Subcutaneous abdominal adipose tissue (tissue), 5 donors: ENCODE data around the gene CTTNBP2.

Source experiments
- H3K27ac ChIP-seq: one replicate; pipeline ENCODE4 v1.7.0; 2013; ENCODE audit warnings: low read depth, mild to moderate bottlenecking, inconsistent platforms, low read length, moderate library complexity
- H3K27me3 ChIP-seq, 5 donors: one replicate each; pipeline ENCODE4 v1.7.0; 2013; ENCODE audit warnings: low read length in 5 of 5, inconsistent platforms in 1 of 5; ENCODE audit not compliant: control insufficient read depth in 5 of 5, insufficient read depth in 4 of 5
- H3K36me3 ChIP-seq, 5 donors: one replicate each; pipeline ENCODE4 v1.7.0; 2013; ENCODE audit warnings: low read length in 5 of 5; ENCODE audit not compliant: control insufficient read depth in 5 of 5, insufficient read depth in 5 of 5
- H3K4me1 ChIP-seq, 5 donors: one replicate each; pipeline ENCODE4 v1.7.0; 2013; ENCODE audit warnings: low read length in 5 of 5, mild to moderate bottlenecking in 3 of 5, moderate library complexity in 1 of 5; ENCODE audit not compliant: control insufficient read depth in 5 of 5, insufficient read depth in 5 of 5
- H3K4me3 ChIP-seq, 5 donors: one replicate each; pipeline ENCODE4 v1.7.0; 2013; ENCODE audit warnings: low read length in 5 of 5, low read depth in 1 of 5
- H3K9ac ChIP-seq, 5 donors: one replicate each; pipeline ENCODE4 v1.7.0; 2013; ENCODE audit warnings: low read length in 5 of 5, mild to moderate bottlenecking in 4 of 5, moderate library complexity in 3 of 5
- H3K9me3 ChIP-seq, 5 donors: one replicate each; pipeline ENCODE4 v1.7.0; 2013; ENCODE audit warnings: low read length in 5 of 5; ENCODE audit not compliant: control insufficient read depth in 5 of 5
- donor health status: healthy.
- donor health status: healthy.
- donor health status: healthy.
- donor health status: healthy.
- donor health status: healthy.

The CTTNBP2 gene

DNA sequence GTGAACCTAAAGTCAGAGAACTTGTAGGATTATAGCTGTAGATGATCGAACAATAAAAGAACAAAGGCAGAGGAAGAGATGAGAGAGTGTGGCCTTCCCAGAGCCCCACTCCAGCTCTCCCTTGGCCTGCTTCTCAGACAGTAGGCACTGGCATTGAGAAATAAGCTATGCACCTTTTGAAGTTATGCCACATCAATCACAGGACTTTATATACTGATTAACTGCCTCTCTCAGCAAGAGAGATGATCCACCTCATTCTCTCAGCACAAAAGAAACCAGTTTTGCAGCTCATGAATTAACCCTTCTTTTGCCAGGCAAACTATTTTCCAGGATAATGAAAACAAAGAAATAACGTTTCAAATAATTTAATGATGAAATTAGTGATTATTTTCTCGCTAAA, 22.0 kb upstream of the CTTNBP2 start:
- Histone ChIP-seq H3K27me3 (no peaks in the 10 kb centered on the region), H3K36me3 (no peaks in the 10 kb centered on the region), H3K4me1 (no peaks in the 10 kb centered on the region), H3K9ac (no peak overlapping the region), H3K4me3 (no peak overlapping the region), H3K9me3 (no peaks in the 10 kb centered on the region), H3K27ac (no peak overlapping the region)

DNA sequence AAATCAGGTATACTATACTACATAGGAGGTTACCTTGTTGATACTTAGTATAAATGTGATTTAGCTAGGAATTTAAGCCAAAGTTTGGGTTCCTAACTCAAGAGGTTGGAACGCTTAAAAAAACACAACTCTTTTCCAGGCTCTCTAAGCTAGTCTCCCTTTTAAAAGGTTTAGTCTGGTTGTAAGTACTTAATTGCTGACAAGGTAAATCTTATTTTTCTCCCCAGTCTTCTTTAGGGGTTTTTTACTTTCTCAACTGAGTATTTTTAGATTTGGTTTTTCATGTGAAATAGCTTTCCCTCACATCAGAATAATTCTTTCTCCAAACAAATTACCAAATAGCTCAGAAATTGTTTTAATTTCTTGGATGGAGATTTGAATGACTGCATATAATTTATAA, 20.8 kb upstream of the CTTNBP2 start:
- Histone ChIP-seq H3K4me3 (no peak overlapping the region), H3K9me3 (no peaks in the 10 kb centered on the region), H3K27ac (no peak overlapping the region), H3K9ac (no peak overlapping the region), H3K27me3 (no peaks in the 10 kb centered on the region), H3K36me3 (no peaks in the 10 kb centered on the region), H3K4me1 (no peaks in the 10 kb centered on the region)

- no peaks in the 10 kb centered on the region for H3K4me1 ChIP-seq
- no peak overlapping the region for H3K4me3 ChIP-seq
- no peak overlapping the region for H3K27ac ChIP-seq
- H3K9ac ChIP-seq, result no peak overlapping the region
- H3K27me3 ChIP-seq, result no peaks in the 10 kb centered on the region
- no peaks in the 10 kb centered on the region for H3K9me3 ChIP-seq
- no peaks in the 10 kb centered on the region for H3K36me3 ChIP-seq
These were observed 19.6 kb upstream of the CTTNBP2 start for GRCh38 chr7:117892821-117893220.

- no peak overlapping the region for H3K27ac ChIP-seq
- no peaks in the 10 kb centered on the region for H3K36me3 ChIP-seq
- H3K9ac ChIP-seq, result no peak overlapping the region
These were observed 16.4 kb upstream of the CTTNBP2 start for GRCh38 chr7:117889611-117890010.

GRCh38 chr7:117888627-117889026, 15.4 kb upstream of the CTTNBP2 start:
- Histone ChIP-seq H3K27ac (no peak overlapping the region), H3K9me3 (no peaks in the 10 kb centered on the region), H3K27me3 (no peaks in the 10 kb centered on the region), H3K4me1 (no peaks in the 10 kb centered on the region), H3K36me3 (no peaks in the 10 kb centered on the region), H3K4me3 (no peak overlapping the region), H3K9ac (no peak overlapping the region)

More at GRCh38 chr7:117889611-117890010, 16.4 kb upstream of the CTTNBP2 start:
- H3K9me3 ChIP-seq, result no peaks in the 10 kb centered on the region
- no peaks in the 10 kb centered on the region for H3K27me3 ChIP-seq
- H3K4me1 ChIP-seq, result no peaks in the 10 kb centered on the region
- H3K4me3 ChIP-seq, result no peak overlapping the region

- H3K9me3 ChIP-seq, result no peaks in the 10 kb centered on the region
These were observed 9.4 kb upstream of the CTTNBP2 start for GRCh38 chr7:117882594-117882993.

GRCh38 chr7:117876761-117877160, 3.5 kb upstream of the CTTNBP2 start:
- no peaks in the 10 kb centered on the region for H3K27me3 ChIP-seq
- H3K36me3 ChIP-seq, result no peaks in the 10 kb centered on the region
- H3K27ac ChIP-seq, result no peak overlapping the region
- H3K4me1 ChIP-seq, result peaks cover 0 to 22% (median 19%) of the 10 kb centered on the region in 5 donors
- no peak overlapping the region for H3K9ac ChIP-seq
- no peak overlapping the region for H3K4me3 ChIP-seq
- no peaks in the 10 kb centered on the region for H3K9me3 ChIP-seq

More at GRCh38 chr7:117882594-117882993, 9.4 kb upstream of the CTTNBP2 start:
- Histone ChIP-seq H3K27me3 (no peaks in the 10 kb centered on the region), H3K27ac (no peak overlapping the region), H3K4me1 (no peaks in the 10 kb centered on the region), H3K4me3 (no peak overlapping the region), H3K9ac (no peak overlapping the region), H3K36me3 (no peaks in the 10 kb centered on the region)

GRCh38 chr7:117875566-117875965, 2.3 kb upstream of the CTTNBP2 start:
- Histone ChIP-seq H3K4me3 (no peak overlapping the region), H3K27me3 (no peaks in the 10 kb centered on the region)

DNA sequence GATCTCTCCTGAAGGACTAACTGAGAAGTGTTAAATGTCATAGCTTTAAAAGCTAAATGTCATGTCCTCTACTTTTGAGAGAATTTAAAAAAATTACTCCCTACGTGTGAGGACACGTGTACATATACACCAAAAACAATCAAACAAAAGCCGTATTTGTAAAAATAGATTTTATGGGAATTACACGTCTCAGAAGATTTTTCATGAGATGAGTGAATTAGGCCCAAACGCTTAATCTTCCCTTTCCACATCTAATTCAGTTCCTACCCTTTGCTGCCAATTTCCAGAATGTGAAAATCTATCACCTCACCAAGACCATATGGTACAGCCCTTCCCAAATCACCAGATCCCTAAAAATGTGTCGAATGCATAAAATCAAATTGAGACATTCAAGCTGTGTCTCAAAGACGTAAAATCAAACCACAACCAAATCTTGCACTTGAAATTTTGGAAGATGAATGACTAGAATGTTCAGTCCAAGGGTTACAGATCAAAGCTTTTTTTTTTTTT, 1.0 kb upstream of the CTTNBP2 start:
- H3K4me1 ChIP-seq, result peaks cover 0 to 33% (median 25%) of the 10 kb centered on the region in 5 donors
- H3K27ac ChIP-seq, result no peak overlapping the region
- peak overlapping the region in 3 of 5 donors; percentile 77 to 98 (median 86) for H3K4me3 ChIP-seq
- peak overlapping the region in 3 of 5 donors; percentile 38 to 72 (median 54) for H3K9ac ChIP-seq
- H3K27me3 ChIP-seq, result no peaks in the 10 kb centered on the region
- H3K9me3 ChIP-seq, result no peaks in the 10 kb centered on the region
- no peaks in the 10 kb centered on the region for H3K36me3 ChIP-seq

More at GRCh38 chr7:117875566-117875965, 2.3 kb upstream of the CTTNBP2 start:
- no peak overlapping the region for H3K9ac ChIP-seq
- no peaks in the 10 kb centered on the region for H3K9me3 ChIP-seq
- H3K27ac ChIP-seq, result no peak overlapping the region
- H3K36me3 ChIP-seq, result no peaks in the 10 kb centered on the region
- H3K4me1 ChIP-seq, result peaks cover 0 to 29% (median 24%) of the 10 kb centered on the region in 5 donors

GRCh38 chr7:117872561-117873309, 506 bp downstream of the CTTNBP2 start:
- H3K4me3 ChIP-seq, result peak overlapping the region; percentile 77 to 98 (median 89)
- peak overlapping the region; percentile 31 to 86 (median 72) for H3K9ac ChIP-seq
- H3K4me1 ChIP-seq, result peaks cover 0 to 35% (median 27%) of the 10 kb centered on the region in 5 donors
- no peaks in the 10 kb centered on the region for H3K9me3 ChIP-seq
- H3K27ac ChIP-seq, result peak overlapping the region; percentile 32
- H3K27me3 ChIP-seq, result no peaks in the 10 kb centered on the region
- no peaks in the 10 kb centered on the region for H3K36me3 ChIP-seq
